ENCODE data around the gene APBA2.

DNA sequence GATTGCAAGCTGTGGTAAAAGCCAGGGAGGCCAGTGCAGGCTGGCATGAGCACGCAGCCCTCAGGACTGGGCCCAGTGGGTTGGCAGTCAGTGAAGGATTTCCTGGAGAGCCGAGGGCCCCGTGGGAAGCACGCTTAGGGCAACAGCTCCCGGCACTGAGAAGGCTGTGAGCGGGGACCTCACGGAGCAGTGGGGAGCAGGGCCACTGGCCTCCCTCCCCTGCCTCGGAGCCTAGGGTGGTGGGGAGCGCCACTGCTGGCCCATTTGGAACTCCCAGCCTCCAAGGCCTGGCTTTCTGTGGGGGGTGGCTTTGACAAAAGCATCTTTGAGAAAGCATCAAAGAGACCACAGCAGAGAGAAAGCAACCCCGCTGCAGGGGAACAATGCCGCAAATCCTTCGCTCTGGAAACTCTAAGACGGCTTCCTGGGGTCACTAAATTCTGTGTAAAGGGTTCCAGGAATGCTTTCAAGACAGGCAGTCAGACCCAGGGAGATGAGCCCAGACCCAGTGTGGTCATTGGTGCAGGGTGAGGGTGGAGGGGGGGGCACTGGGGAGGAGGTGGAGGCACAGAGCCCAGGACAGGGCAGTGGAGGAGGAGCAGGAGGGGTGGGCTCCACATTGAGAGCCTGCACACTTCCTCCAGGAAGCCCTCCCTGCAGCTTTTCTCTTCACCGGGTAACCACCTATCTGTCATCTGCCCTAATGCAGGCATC is 9.5 kb upstream of the APBA2 start:
- TF ChIP-seq CTCF (IDR thresholded peaks at IDR 0.05) (no peak), POLR2A (IDR thresholded peaks at IDR 0.05) (no peak)
